Astrocyte of the hippocampus (primary cell): ENCODE results near the gene SLC9A8.
"Not testable (repeated sequence)": the region's sequence is repeated elsewhere in the genome, so short reads cannot be mapped to it uniquely, and the experiment has no call there.

Source experiments
- DNase-seq: peaks from one replicate; pipeline ENCODE4 v3.0.0; 2011; ENCODE audit warnings: low read depth, low spot score

The SLC9A8 gene

DNA sequence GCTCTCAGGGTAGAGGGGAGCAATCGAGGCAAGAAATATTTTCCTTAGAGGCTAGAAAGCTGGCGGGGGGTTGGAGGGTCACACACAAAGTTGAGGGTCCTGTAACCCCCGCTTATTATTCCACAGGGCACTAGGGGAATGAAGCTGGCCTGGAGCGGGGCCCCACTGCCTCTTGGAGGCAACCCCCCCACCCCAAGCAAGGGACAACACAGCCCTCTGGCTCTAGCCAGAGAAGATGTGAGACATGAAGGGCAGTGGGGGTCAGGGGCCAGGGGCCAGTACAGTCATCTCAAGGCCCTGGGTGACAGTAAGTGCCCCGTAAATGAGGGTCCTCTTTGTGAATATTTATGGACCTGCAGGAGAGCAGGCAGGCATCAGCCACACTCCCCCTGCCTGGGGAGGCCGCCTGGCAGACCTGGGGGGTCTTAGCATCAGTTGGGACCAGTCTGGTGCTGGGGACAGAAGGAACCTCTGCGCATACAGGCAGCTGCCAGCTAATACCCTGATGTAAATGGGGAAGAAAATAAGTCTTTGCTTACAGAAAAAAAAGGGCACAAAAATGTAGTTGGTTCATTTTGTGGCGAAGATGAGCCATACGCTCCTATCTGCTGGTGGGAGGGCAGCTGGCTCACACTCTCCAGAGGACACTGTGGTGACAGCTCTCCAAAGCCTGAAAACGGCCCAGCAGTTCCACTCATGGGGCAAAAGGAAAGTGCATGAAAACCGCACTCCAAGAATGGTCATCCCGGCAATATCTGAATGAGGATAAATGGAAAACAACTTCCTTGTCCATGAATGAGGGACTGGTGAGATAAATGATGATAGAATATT is 80.8 kb downstream of the SLC9A8 start:
- DNase-seq = no peak

GRCh38 chr20:49894073-49894470 is 81.4 kb downstream of the SLC9A8 start:
- DNase-seq = no peak

GRCh38 chr20:49895474-49896093 is 83.0 kb downstream of the SLC9A8 start:
- DNase-seq = not testable (repeated sequence)

GRCh38 chr20:49896204-49896603 is 83.6 kb downstream of the SLC9A8 start:
- DNase-seq = no peak

- DNase-seq = no peak
These were observed 87.1 kb downstream of the SLC9A8 start for GRCh38 chr20:49899541-49900383.

DNA sequence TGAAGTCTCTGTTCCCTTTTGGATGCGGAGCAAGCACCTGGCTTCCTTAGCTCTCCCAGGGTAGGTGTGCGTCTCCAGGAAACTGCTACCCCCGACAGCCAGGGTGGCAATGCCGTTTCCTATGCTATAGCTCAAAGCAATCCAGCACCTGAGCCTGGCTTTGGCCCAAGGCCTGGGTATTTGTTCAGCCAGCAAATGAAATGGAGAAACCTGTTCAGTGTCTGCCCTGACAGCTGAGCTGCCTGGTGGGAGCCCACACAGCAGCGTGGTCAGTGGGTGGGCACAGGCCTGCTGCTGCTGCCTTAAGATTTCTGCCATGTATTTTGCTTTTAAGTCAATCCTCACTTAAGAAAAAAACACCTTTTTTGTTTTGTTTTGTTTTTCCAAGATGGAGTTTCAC is 89.0 kb downstream of the SLC9A8 start:
- no peak for DNase-seq

GRCh38 chr20:49904440-49905214 is 92.0 kb downstream of the SLC9A8 start:
- DNase-seq = no peak

GRCh38 chr20:49905415-49906091 is 92.9 kb downstream of the SLC9A8 start:
- DNase-seq = no peak

- no peak for DNase-seq
These were observed 93.5 kb downstream of the SLC9A8 start for GRCh38 chr20:49906101-49906604.

DNA sequence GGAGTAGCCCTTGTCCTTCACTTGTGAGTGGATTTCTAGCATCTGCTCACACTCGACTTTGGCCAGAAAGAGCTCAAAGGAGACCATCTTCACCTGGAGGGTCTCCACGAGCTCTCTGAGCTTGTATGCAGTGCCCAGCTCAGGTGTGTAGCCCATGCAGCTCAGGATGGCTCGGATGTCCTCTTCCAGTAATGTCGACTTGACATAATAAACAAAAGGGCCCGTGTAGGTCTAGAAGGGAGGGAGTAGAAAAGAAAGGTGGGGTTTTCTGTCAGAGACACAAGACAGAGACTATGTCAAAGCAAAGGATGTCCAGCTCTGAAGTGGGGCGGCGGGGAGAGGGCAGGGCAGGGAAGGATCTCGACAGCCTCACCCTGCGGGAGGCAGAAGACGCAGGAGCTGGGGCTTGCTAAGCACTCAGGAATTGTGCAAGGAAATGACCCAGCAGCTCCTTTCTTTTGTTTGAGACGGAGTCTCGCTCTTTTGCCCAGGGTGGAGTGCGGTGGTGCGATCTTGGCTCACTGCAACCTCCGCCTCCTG is 94.1 kb downstream of the SLC9A8 start:
- no peak for DNase-seq

GRCh38 chr20:49907405-49908257 is 95.0 kb downstream of the SLC9A8 start:
- DNase-seq = no peak

GRCh38 chr20:49908258-49908565 is 95.6 kb downstream of the SLC9A8 start:
- DNase-seq = no peak

GRCh38 chr20:49909499-49910339 is 97.1 kb downstream of the SLC9A8 start:
- DNase-seq = peak; percentile 26

DNA sequence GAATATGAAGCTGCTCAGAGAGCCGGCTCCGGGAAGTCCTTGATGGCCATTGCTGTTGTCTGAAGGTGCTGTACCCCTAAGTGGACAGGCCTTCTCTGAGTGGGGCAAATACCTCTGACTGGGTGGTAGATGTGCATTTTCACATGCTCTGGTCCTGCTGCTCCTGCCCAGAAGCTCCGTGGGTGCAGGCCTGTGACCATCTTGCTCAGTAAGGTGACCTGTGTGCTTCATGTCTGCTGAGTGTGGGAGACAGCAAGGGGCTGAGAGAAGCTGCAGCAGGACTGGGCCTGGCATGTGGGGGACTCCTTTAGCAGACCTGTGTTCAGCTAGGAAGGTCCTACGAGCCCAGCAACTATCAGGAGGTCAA is 97.7 kb downstream of the SLC9A8 start:
- no peak for DNase-seq

GRCh38 chr20:49913399-49914047 is 100.9 kb downstream of the SLC9A8 start:
- peak; percentile 62 for DNase-seq

GRCh38 chr20:49914310-49915117 is 101.9 kb downstream of the SLC9A8 start:
- peak; percentile 22 for DNase-seq

GRCh38 chr20:49915118-49915379 is 102.4 kb downstream of the SLC9A8 start:
- DNase-seq = no peak
